H7 (cell line): ENCODE measurements around the gene ABCG2. TPM values are rescaled to one million over a fixed set of nuclear protein-coding genes. Genes with fewer than 3 reads are reported as not detected.

Source experiments
- DNase-seq: peaks from one replicate; pipeline ENCODE4 v3.0.0; 2012
- H3K27me3 ChIP-seq: 2 replicates; pipeline ENCODE4 v1.6.0; 2011; ENCODE audit warnings: mild to moderate bottlenecking, low read length; ENCODE audit not compliant: control insufficient read depth, insufficient read depth
- H3K36me3 ChIP-seq: replicated peaks from 2 replicates; pipeline ENCODE4 v1.5.1; 2011; ENCODE audit warnings: low read length; ENCODE audit not compliant: control insufficient read depth, insufficient read depth
- H3K4me3 ChIP-seq: 2 replicates; pipeline ENCODE4 v1.5.1; 2011; ENCODE audit warnings: low read depth, mild to moderate bottlenecking, control low read depth, low read length, moderate library complexity; ENCODE audit not compliant: insufficient read depth
- total RNA-seq: library from RNA; depleted of rRNA; stranded (reverse); fragments of >200 nt; shearing (Covaris generic); gene quantifications from 2 replicates; pipeline ENCODE4 v1.2.3, GENCODE V29; 2014; rRNA removed

Gene ABCG2
- total RNA-seq: 3.3 and 9.0 TPM in 2 replicates

- H3K27me3 ChIP-seq: 0 out of 2 replicates have a peak, but pooled peaks cover 1% of the 10 kb centered on the region
- peak; percentile 82 for DNase-seq
- H3K4me3 ChIP-seq: peak within 1 kb of the TSS; percentile 62
- H3K36me3 ChIP-seq: no peaks in the 10 kb centered on the region
Observed at GRCh38 chr4:88158489-88159228, at the start of gene ABCG2. ABCG2 (minus strand) TSS chr4:88158639; CDS start chr4:88139995, 18,644 bp downstream.

GRCh38 chr4:88208156-88208555 is 49.7 kb upstream of the ABCG2 start:
- no peak for DNase-seq
- no peak overlapping the region for H3K4me3 ChIP-seq
- H3K36me3 ChIP-seq: no peaks in the 10 kb centered on the region
- no peaks in the 10 kb centered on the region for H3K27me3 ChIP-seq

DNA sequence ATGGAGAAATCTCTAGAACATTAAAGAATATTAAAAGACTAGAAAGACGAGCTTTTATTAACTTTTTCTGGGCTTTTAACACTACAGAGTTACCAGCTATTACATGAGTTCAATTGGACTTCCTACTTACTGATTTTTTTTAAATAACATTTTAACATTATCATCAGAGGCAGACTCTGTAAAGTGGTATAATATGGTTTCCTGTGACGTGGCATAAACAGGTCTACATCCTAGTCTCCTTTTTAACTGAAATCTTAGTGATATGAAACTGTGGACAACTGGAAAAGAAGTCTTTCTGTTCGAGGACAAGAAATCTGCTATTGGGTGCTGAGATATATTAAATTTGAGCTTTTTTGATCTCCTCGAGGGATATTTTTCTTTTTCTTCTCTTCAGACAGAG is 48.7 kb upstream of the ABCG2 start:
- Histone ChIP-seq H3K4me3 (no peak overlapping the region), H3K36me3 (no peaks in the 10 kb centered on the region), H3K27me3 (no peaks in the 10 kb centered on the region)
- no peak for DNase-seq

GRCh38 chr4:88204882-88205281 is 46.4 kb upstream of the ABCG2 start:
- DNase-seq: no peak
- no peak overlapping the region for H3K4me3 ChIP-seq

DNA sequence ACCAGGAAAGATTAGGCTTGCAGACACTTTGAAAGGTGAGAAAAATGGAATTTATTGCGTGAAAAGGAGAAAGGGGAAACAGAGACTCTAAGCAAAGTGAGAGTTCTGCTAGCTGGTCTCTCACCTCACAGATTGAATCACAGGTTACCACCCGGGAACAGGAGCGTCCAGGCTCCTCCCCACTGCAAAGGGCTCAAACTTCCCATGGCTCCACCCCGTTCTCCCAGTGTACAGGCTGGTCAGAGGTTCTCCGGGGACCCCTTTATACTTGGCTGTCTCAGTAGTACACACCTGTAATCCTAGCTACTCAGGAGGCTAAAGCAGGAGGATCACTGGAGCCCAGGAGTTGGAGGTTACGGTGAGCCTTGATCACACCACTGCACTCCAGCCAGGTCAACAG is 44.0 kb upstream of the ABCG2 start:
- H3K36me3 ChIP-seq: no peaks in the 10 kb centered on the region
- no peaks in the 10 kb centered on the region for H3K27me3 ChIP-seq
- no peak overlapping the region for H3K4me3 ChIP-seq
- no peak for DNase-seq

More at GRCh38 chr4:88204882-88205281, 46.4 kb upstream of the ABCG2 start:
- H3K27me3 ChIP-seq: no peaks in the 10 kb centered on the region
- no peaks in the 10 kb centered on the region for H3K36me3 ChIP-seq

DNA sequence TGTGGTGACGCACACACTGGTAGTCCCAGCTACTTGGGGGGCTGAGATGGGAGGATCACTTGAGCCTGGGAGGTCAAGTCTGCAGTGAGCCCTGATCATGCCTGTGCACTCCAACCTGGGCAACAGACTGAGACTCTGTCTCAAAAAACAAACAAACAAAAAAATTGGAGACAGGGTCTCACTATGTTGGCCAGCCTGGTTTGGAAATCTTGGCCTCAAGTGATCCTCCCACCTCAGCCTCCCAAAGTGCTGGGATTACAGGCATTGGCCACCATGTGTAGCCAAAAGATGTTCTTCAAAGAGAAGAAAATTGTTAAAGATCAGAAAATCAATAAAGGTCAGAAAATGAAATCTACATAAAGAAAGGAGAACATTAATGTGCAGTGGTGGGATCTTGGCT is 41.7 kb upstream of the ABCG2 start:
- H3K36me3 ChIP-seq: no peaks in the 10 kb centered on the region
- no peak for DNase-seq
- no peaks in the 10 kb centered on the region for H3K27me3 ChIP-seq
- H3K4me3 ChIP-seq: no peak overlapping the region

DNA sequence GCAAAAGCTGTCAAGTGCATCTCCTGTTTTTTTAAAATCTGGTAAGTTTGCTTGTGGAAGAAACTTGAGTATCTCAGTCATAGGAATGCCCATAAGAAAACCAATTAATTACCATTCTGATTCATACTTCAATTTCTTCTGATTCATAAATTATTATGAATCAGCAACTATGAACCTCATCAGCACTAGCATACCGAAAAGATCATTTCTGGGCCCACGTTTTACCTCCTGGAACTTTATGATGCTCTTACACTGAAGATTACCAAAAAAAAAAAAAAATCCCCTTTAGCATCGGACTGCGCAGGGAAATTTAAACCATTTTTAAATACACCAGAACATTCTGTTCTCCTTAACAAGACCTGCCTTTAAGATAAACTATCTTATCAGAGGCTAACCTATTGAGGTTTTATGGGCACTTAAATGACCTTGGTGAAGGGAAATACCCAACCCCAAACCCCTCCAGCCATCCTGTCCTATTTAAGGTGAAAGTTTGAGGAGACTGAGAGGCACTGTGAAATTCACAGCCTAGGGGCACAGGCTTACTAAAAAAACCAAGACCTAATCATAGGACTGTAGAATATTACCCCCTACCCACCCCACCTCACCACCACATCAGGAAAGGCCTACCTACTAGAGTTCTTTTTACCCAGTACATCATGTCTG is 38.2 kb upstream of the ABCG2 start:
- DNase-seq: no peak
- H3K27me3 ChIP-seq: no peaks in the 10 kb centered on the region

GRCh38 chr4:88196013-88196365 is 37.5 kb upstream of the ABCG2 start:
- no peaks in the 10 kb centered on the region for H3K36me3 ChIP-seq
- no peak overlapping the region for H3K4me3 ChIP-seq
- peak; percentile 50 for DNase-seq
- no peaks in the 10 kb centered on the region for H3K27me3 ChIP-seq

More for the DNA sequence above, 38.2 kb upstream of the ABCG2 start:
- Histone ChIP-seq H3K36me3 (no peaks in the 10 kb centered on the region), H3K4me3 (no peak overlapping the region)

DNA sequence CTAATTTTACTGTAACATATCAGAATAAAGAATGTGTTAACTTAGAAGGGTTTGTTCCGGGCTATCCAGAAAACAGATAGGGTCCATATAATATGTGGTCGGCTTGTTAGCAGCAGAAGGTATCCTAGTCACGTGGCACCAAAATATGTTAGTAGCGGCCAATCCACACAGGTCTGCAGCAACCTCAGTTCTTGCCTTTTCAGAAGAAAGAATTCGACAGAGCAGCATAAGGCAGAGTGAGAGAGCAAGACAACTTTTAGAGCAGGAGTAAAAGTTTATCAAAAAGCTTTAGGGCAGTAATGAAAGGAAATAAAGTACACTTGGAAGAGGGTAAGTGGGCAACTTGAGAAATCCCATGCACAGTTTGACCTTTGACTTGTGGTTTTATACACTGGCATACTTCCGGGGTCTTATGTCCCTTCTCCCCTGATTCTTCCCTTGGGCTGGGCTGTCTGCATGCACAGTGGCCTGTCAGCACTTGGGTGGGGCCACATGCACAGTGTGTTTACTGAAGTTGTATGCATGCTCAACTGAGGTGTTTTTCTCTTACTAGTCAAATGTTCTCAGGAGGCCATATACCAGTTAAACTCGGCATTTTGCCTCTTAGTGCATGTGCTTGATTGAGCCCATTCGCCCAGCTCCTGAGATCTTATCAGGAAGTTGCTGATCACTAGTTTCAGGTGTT is 37.0 kb upstream of the ABCG2 start:
- Histone ChIP-seq H3K27me3 (no peaks in the 10 kb centered on the region), H3K36me3 (no peaks in the 10 kb centered on the region), H3K4me3 (no peak overlapping the region)
- DNase-seq: no peak

- Histone ChIP-seq H3K4me3 (no peak overlapping the region), H3K36me3 (no peaks in the 10 kb centered on the region), H3K27me3 (no peaks in the 10 kb centered on the region)
- no peak for DNase-seq
Observed at GRCh38 chr4:88191404-88191803, 33.0 kb upstream of the ABCG2 start.

DNA sequence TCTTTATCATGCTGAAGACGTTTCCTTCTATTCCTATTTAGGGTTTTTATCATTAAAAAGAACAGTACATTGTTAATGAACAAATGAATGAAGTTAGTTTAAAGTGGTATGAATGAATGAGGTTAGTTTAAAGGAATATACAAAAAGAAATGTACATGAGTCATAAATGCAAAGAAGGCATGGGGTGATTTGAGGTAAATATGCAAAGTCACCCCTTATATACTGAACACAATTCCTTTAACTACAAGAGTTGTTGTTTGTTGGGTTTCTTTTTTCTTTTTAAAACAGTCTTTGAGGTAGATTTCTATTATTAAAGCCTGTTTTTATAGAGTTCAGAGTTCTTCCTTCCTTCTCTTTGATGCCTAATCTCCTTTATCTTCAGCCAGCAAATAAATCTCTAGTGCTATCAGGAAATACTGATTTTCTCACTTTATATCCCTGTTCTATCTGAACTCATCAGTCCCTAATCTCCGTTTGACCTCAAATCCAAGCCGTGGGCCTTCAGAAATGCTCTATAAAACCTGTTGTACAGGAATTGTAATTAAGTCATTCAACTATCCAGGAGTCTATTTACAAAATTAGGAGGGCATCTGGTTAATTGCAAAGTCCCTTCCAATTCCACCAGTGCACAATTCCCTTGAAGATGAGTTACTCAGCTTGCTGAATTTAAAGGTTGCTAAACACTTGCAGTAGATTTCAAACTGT is 31.6 kb upstream of the ABCG2 start:
- no peaks in the 10 kb centered on the region for H3K27me3 ChIP-seq
- H3K4me3 ChIP-seq: no peak overlapping the region
- no peaks in the 10 kb centered on the region for H3K36me3 ChIP-seq
- DNase-seq: no peak

GRCh38 chr4:88189418-88189738 is 30.9 kb upstream of the ABCG2 start:
- DNase-seq: no peak
- H3K4me3 ChIP-seq: no peak overlapping the region
- no peaks in the 10 kb centered on the region for H3K36me3 ChIP-seq
- H3K27me3 ChIP-seq: no peaks in the 10 kb centered on the region

- DNase-seq: no peak
- no peak overlapping the region for H3K4me3 ChIP-seq
- H3K36me3 ChIP-seq: no peaks in the 10 kb centered on the region
- no peaks in the 10 kb centered on the region for H3K27me3 ChIP-seq
Observed at GRCh38 chr4:88188738-88189417, 30.4 kb upstream of the ABCG2 start.

DNA sequence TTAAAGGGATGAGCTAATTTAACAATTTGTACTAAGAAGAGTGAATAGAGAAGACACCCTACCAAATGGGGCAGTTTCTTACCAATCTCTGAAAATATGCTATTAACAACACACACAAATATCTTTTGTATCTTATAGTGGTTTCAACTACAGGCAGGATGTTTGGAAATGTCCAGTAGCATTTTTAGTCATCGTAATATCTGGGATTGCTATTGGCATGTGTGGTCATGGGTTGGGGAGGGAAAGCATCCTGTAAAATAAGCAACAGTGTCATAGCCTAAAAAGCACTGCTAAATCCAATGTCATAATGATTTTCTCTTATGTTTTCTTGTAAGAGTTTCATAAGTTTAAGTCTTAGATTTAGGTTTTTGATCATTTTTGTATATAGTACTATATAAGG is 29.3 kb upstream of the ABCG2 start:
- no peak for DNase-seq
- Histone ChIP-seq H3K4me3 (no peak overlapping the region), H3K36me3 (no peaks in the 10 kb centered on the region), H3K27me3 (no peaks in the 10 kb centered on the region)
